Measurements from ENCODE around the gene INCENP.

Gene INCENP

GRCh38 chr11:62122076-62122475 lies 1.7 kb upstream of the INCENP start:
- Histone ChIP-seq H3K9ac (ENCODE audit: low read length) (no peak overlapping the region), H4K20me1 (ENCODE audit: low read depth, low read length) (peaks cover 3% of the 10 kb centered on the region; the same call in 1 of the 2 replicates), H3K27me3 (ENCODE audit: low read length) (no peaks in the 10 kb centered on the region), H3K79me2 (ENCODE audit: insufficient read depth, low read length) (peaks cover 33% of the 10 kb centered on the region), H3K4me2 (ENCODE audit: low read depth, low read length, poor library complexity, severe bottlenecking) (no peak overlapping the region), H2AFZ (ENCODE audit: low read depth, low read length, severe bottlenecking) (peak overlapping the region; percentile 5), H3F3A (ENCODE audit: insufficient read depth) (0 out of 2 replicates have a peak, but pooled peaks cover 3% of the 10 kb centered on the region), H3K9me3 (ENCODE audit: insufficient read depth, low read length) (no peaks in the 10 kb centered on the region), H3K9me2 (replicated peaks; ENCODE audit: insufficient read depth, low read length) (no peaks in the 10 kb centered on the region), H3K27ac (ENCODE audit: low read depth, low read length) (no peak overlapping the region), H3K4me3 (ENCODE audit: insufficient read depth, low read length, poor library complexity, severe bottlenecking) (no peak overlapping the region), H3K36me3 (ENCODE audit: low read length) (no peaks in the 10 kb centered on the region)
- TF ChIP-seq EZH2phosphoT487 (conservative IDR thresholded peaks at IDR 0.05; ENCODE audit: low read length) (no peak), CTCF (IDR thresholded peaks at IDR 0.05; ENCODE audit: insufficient read depth, low read length, poor library complexity, severe bottlenecking) (no peak)

DNA sequence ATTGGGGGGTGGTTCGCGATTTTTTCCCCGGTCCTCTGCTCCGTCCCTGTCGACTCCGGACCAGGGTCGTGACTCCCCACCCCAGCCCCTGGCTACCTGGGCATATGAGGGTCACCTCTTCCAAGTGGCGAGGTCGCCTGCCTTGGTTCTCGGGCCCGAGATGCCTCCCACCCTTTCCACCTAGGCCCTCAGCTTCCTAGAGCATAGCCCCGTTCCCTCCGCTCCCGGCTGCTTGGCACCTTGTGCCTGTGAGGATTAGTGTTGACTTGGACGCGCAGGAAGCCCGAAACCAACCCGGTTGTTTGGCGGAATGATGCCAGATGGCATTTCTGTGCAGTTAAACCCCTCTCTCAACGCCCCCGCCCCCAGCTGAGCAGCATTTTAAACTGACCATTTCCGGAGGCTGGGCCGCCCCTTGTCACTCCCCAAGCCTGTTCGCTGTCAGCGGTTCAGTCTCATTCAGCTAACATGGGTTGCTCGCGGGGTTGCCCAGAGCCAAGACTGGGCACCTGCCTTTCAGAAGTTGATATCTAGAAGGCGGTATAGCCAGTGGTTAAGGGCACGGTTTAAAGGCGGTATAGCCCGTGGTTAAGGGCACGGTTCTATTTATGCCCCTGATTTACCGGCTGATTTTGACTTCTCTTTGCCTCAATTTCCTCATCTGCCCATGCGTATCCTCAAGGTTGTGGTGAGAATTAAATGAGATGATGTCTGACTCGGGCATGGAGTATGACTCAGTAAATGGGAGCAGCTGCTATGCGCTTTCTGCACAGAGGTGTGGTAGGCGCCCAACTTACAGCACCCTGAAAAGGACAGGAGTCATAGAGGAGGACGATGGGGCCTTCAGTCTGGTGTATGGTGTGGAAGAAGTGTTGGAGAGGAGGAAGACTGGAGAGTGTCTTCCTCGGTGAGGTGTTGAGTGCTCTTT lies 639 bp downstream of the INCENP start:
- H3K4me3 ChIP-seq (ENCODE audit: insufficient read depth, low read length, poor library complexity, severe bottlenecking), result peak overlapping the region; percentile 83

GRCh38 chr11:62125316-62125715 lies 1.5 kb downstream of the INCENP start:
- TF ChIP-seq EZH2phosphoT487 (conservative IDR thresholded peaks at IDR 0.05; ENCODE audit: low read length), result no peak
- TF ChIP-seq CTCF (IDR thresholded peaks at IDR 0.05; ENCODE audit: insufficient read depth, low read length, poor library complexity, severe bottlenecking), result no peak
- H4K20me1 ChIP-seq (ENCODE audit: low read depth, low read length), result peaks cover 3% of the 10 kb centered on the region; the same call in 1 of the 2 replicates
- peak overlapping the region; percentile 83 for H3K4me3 ChIP-seq (ENCODE audit: insufficient read depth, low read length, poor library complexity, severe bottlenecking)
- peaks cover 65% of the 10 kb centered on the region for H3K79me2 ChIP-seq (ENCODE audit: insufficient read depth, low read length)
- no peaks in the 10 kb centered on the region for H3K9me2 ChIP-seq (replicated peaks; ENCODE audit: insufficient read depth, low read length)
- H3K36me3 ChIP-seq (ENCODE audit: low read length), result no peaks in the 10 kb centered on the region
- peak overlapping the region; percentile 94 for H3K9ac ChIP-seq (ENCODE audit: low read length)
- H3K27ac ChIP-seq (ENCODE audit: low read depth, low read length), result no peak overlapping the region; the same call in 1 of the 2 replicates
- H3K4me2 ChIP-seq (ENCODE audit: low read depth, low read length, poor library complexity, severe bottlenecking), result peak overlapping the region; percentile 77
- no peaks in the 10 kb centered on the region for H3K27me3 ChIP-seq (ENCODE audit: low read length)
- H3K9me3 ChIP-seq (ENCODE audit: insufficient read depth, low read length), result no peaks in the 10 kb centered on the region
- H3F3A ChIP-seq (ENCODE audit: insufficient read depth), result 0 out of 2 replicates have a peak, but pooled peaks cover 3% of the 10 kb centered on the region
- H2AFZ ChIP-seq (ENCODE audit: low read depth, low read length, severe bottlenecking), result no peak overlapping the region

More for the DNA sequence above, 639 bp downstream of the INCENP start:
- Histone ChIP-seq H3F3A (ENCODE audit: insufficient read depth) (0 out of 2 replicates have a peak, but pooled peaks cover 3% of the 10 kb centered on the region), H4K20me1 (ENCODE audit: low read depth, low read length) (peaks cover 3% of the 10 kb centered on the region; the same call in 1 of the 2 replicates), H3K9me3 (ENCODE audit: insufficient read depth, low read length) (no peaks in the 10 kb centered on the region), H3K27me3 (ENCODE audit: low read length) (no peaks in the 10 kb centered on the region), H3K9ac (ENCODE audit: low read length) (peak overlapping the region; percentile 94), H3K36me3 (ENCODE audit: low read length) (no peaks in the 10 kb centered on the region), H3K79me2 (ENCODE audit: insufficient read depth, low read length) (peaks cover 56% of the 10 kb centered on the region), H2AFZ (ENCODE audit: low read depth, low read length, severe bottlenecking) (peak overlapping the region; percentile 7), H3K4me2 (ENCODE audit: low read depth, low read length, poor library complexity, severe bottlenecking) (peak overlapping the region; percentile 77), H3K9me2 (replicated peaks; ENCODE audit: insufficient read depth, low read length) (no peaks in the 10 kb centered on the region), H3K27ac (ENCODE audit: low read depth, low read length) (peak overlapping the region; percentile 74)
- TF ChIP-seq CTCF (IDR thresholded peaks at IDR 0.05; ENCODE audit: insufficient read depth, low read length, poor library complexity, severe bottlenecking) (no peak), EZH2phosphoT487 (conservative IDR thresholded peaks at IDR 0.05; ENCODE audit: low read length) (no peak)
